Activated naive CD4-positive, alpha-beta T cell treated with anti-CD3 and anti-CD28 coated beads, Interleukin-2, amount 50 U/mL, for 24 hours (primary cell): ENCODE results near the gene XAF1.
"Not testable (repeated sequence)": the region's sequence is repeated elsewhere in the genome, so short reads cannot be mapped to it uniquely, and the experiment has no call there.

Experiments
- H3K27ac Mint-ChIP-seq: one replicate; pipeline ENCODE4 v1.8.0; 2021; ENCODE audit warnings: mild to moderate bottlenecking, mixed read lengths
- H3K27me3 Mint-ChIP-seq: one replicate; pipeline ENCODE4 v1.8.0; 2021; ENCODE audit warnings: mixed read lengths
- H3K36me3 Mint-ChIP-seq: one replicate; pipeline ENCODE4 v1.8.0; 2021; ENCODE audit warnings: mixed read lengths
- H3K4me1 Mint-ChIP-seq: one replicate; pipeline ENCODE4 v1.8.0; 2021; ENCODE audit warnings: mixed read lengths
- H3K4me3 Mint-ChIP-seq: one replicate; pipeline ENCODE4 v1.8.0; 2021; ENCODE audit warnings: mild to moderate bottlenecking, mixed read lengths
- H3K9me3 Mint-ChIP-seq: one replicate; pipeline ENCODE4 v1.8.0; 2021; ENCODE audit warnings: mixed read lengths

Gene XAF1

DNA sequence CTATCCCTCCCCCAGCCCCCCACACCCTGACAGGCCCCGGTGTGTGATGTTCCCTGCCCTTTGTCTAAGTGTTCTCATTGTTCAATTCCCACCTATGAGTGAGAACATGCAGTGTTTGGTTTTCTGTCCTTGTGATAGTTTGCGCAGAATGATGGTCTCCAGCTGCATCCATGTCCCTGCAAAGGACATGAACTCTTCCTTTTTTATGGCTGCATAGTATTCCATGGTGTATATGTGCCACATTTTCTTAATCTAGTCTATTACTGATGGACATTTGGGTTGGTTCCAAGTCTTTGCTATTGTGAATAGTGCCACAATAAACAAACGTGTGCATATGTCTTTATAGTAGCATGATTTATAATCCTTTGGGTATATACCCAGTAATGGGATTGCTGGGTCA is 60.5 kb downstream of the XAF1 start:
- H3K9me3 Mint-ChIP-seq, H3K4me1 Mint-ChIP-seq, H3K36me3 Mint-ChIP-seq, H3K4me3 Mint-ChIP-seq, H3K27ac Mint-ChIP-seq, H3K27me3 Mint-ChIP-seq: not testable (repeated sequence)

DNA sequence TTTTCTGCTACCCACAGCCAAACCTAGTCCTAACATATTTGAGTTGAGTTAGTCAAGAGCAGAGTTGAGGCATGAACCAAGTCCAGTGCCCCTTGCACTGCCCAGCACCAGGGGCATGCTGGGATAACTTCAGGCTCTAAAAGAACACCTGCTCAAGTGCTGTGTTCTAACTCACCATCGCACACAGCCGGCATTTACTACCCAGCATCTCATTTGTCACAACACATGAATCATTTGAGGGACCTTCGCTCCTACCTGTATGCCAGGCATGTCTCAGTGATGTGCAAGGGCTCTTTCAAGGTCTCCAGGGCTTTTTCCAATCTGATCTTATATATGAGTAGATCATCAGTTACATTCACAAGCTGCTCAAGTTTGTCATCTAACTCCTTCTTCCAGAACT is 63.1 kb downstream of the XAF1 start:
- no peaks in the 10 kb centered on the region for H3K9me3 Mint-ChIP-seq
- peaks cover 8% of the 10 kb centered on the region for H3K27me3 Mint-ChIP-seq
- no peak overlapping the region for H3K4me3 Mint-ChIP-seq
- H3K4me1 Mint-ChIP-seq: no peaks in the 10 kb centered on the region
- H3K36me3 Mint-ChIP-seq: no peaks in the 10 kb centered on the region
- H3K27ac Mint-ChIP-seq: no peak overlapping the region

DNA sequence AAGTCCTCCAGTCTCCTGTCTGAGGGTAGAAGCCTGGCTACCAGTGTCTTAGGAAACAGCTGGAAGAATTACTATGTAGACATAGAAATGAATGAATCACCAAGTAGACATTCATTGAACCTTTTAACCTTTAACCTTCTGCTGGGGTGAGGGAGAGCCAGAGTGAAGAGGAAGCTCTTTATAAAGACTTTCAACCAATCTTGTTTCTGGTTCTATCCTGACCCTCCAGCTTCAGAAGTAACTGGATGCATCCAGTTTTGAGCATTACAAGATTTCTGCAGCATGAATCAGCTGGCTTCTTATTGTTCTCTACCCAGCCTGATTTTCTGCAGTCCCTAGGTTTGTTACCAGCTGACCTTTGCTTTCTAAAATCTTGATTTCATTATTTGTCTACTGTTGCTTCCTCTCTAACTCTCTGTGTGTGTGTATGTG is 67.2 kb downstream of the XAF1 start:
- H3K9me3 Mint-ChIP-seq: no peaks in the 10 kb centered on the region
- H3K27ac Mint-ChIP-seq: no peak overlapping the region
- no peaks in the 10 kb centered on the region for H3K36me3 Mint-ChIP-seq
- H3K4me1 Mint-ChIP-seq: no peaks in the 10 kb centered on the region
- no peak overlapping the region for H3K4me3 Mint-ChIP-seq
- H3K27me3 Mint-ChIP-seq: peaks cover 6% of the 10 kb centered on the region
